ENCODE results near the gene CCDC174.

The CCDC174 gene

GRCh38 chr3:14703128-14703750 lies 51.7 kb downstream of the CCDC174 start:
- no peak for DNase-seq

GRCh38 chr3:14703791-14704190 lies 52.2 kb downstream of the CCDC174 start:
- no peak for DNase-seq

- no peak for DNase-seq
Measured at GRCh38 chr3:14706096-14706495, 54.5 kb downstream of the CCDC174 start.

GRCh38 chr3:14716591-14716990 lies 65.0 kb downstream of the CCDC174 start:
- DNase-seq = peak; percentile 28

- DNase-seq = no peak
Measured at GRCh38 chr3:14717307-14717706, 65.7 kb downstream of the CCDC174 start.

- DNase-seq = no peak
Measured at GRCh38 chr3:14718539-14718938, 67.0 kb downstream of the CCDC174 start.

GRCh38 chr3:14719006-14719405 lies 67.4 kb downstream of the CCDC174 start:
- DNase-seq = no peak

GRCh38 chr3:14721126-14721864 lies 69.7 kb downstream of the CCDC174 start:
- DNase-seq = no peak

Measured in fibroblast of skin of abdomen (primary cell).